Measurements from ENCODE around the gene PDCL2. TPM values are rescaled to one million over a fixed set of nuclear protein-coding genes. Genes with fewer than 3 reads are reported as not detected.

PDCL2 gene
- total and polyA plus RNA-seq, 12 donors = not detected

DNA sequence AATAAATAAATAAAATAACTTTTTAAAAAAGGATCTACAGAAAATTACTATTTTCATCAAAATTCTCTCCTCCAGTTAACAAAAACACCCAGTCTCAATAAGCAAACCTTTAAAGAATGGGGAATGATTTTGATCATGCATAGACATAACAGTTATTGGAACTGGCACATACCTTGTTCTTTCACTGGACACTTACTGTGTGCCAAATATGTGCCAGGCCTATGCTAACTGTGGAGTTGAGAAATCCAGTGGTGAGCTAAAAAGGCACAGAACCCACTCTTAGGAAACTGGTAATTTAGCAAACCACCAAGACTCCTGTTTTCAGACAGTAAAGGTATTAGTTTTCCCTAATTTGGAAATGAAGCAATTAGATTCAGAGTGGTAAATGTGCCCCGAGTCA, 84.4 kb downstream of the PDCL2 start:
- Histone ChIP-seq H3K27me3 (no peaks in the 10 kb centered on the region), H3K27ac (peak overlapping the region in 2 of 10 donors; percentile 6 to 9), H3K9me3 (peaks cover 0 to 7% (median 0%) of the 10 kb centered on the region in 11 donors), H3K4me3 (no peak overlapping the region), H3K4me1 (peaks cover 0 to 7% (median 0%) of the 10 kb centered on the region in 9 donors), H3K36me3 (peaks cover 0 to 25% (median 4%) of the 10 kb centered on the region in 9 donors)
- TF ChIP-seq, protein P1, sequence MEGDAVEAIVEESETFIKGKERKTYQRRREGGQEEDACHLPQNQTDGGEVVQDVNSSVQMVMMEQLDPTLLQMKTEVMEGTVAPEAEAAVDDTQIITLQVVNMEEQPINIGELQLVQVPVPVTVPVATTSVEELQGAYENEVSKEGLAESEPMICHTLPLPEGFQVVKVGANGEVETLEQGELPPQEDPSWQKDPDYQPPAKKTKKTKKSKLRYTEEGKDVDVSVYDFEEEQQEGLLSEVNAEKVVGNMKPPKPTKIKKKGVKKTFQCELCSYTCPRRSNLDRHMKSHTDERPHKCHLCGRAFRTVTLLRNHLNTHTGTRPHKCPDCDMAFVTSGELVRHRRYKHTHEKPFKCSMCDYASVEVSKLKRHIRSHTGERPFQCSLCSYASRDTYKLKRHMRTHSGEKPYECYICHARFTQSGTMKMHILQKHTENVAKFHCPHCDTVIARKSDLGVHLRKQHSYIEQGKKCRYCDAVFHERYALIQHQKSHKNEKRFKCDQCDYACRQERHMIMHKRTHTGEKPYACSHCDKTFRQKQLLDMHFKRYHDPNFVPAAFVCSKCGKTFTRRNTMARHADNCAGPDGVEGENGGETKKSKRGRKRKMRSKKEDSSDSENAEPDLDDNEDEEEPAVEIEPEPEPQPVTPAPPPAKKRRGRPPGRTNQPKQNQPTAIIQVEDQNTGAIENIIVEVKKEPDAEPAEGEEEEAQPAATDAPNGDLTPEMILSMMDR (IDR thresholded peaks at IDR 0.05) = no peak
- intact Hi-C loops (cut with DNase I) = no loop called here
- peak in 3 of 8 donors; percentile 61 to 79 (median 70) for ATAC-seq
- WGBS, 2 donors = 88 to 95% methylated on average over 1 of the region's 1 CpG
- DNase-seq = no peak

Other genes with a start within 250 kb of the PDCL2 start
- gene SRD5A3, start 246.0 kb downstream of the PDCL2 start, total RNA-seq = 10 to 100 TPM in 4 of 10 donors, 1 to 10 TPM in 6; 4.4 to 14.6 (median 7.7) TPM
- gene SRD5A3, start 246.0 kb downstream of the PDCL2 start, polyA plus RNA-seq = 10 to 100 TPM in 1 of 2 donors, 1 to 10 TPM in 1; 5.0 to 11.4 TPM
- 10 to 100 TPM; 30.3 to 86.3 (median 34.6) TPM for gene TMEM165, start 196.3 kb downstream of the PDCL2 start, total RNA-seq
- gene TMEM165, start 196.3 kb downstream of the PDCL2 start, polyA plus RNA-seq = 10 to 100 TPM; 49.6 to 65.1 TPM
- gene CLOCK, start 45.3 kb downstream of the PDCL2 start, total RNA-seq = 10 to 100 TPM; 25.4 to 40.7 (median 32.5) TPM
- gene CLOCK, start 45.3 kb downstream of the PDCL2 start, polyA plus RNA-seq = 1 to 10 TPM; 6.1 to 9.3 TPM
- gene NMU, start 44.1 kb upstream of the PDCL2 start, total RNA-seq = not detected
- not detected for gene NMU, start 44.1 kb upstream of the PDCL2 start, polyA plus RNA-seq
- not detected for gene EXOC1L, start 227.5 kb upstream of the PDCL2 start, total RNA-seq
- gene EXOC1L, start 227.5 kb upstream of the PDCL2 start, polyA plus RNA-seq = under 1 TPM in 1 of 2 donors, not detected in 1; 0.12 TPM